ENCODE data around the gene CCR9. TPM values are rescaled to one million over a fixed set of nuclear protein-coding genes. Genes with fewer than 3 reads are reported as not detected.

The CCR9 gene
- total RNA-seq, 1 experiment from 2014 or later = not detected

DNA sequence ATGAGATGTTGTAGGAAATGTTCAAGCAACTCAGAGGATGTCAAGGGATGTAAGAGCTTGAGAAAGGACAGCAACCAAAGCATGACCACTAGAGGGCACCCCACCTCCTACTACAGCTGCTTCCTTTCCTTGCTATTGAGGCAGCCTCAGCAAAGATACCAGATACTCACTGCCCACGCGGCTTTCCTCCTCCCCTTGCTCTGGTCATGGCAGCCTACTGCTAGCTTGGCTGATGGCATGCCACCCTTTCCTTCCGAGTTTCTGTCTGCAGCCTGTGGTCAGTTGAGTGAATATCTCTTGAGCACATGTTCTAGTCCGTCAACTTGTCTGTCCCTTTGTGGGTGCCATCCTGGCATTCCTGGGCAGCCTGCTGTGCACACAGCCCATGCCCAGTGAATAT lies 52.5 kb downstream of the CCR9 start:
- H3K36me3 ChIP-seq = no peaks in the 10 kb centered on the region
- H3K27me3 ChIP-seq = no peaks in the 10 kb centered on the region
- H3K9me3 ChIP-seq = no peaks in the 10 kb centered on the region
- DNase-seq = peak; percentile 59
- H3K4me3 ChIP-seq = no peak overlapping the region

DNA sequence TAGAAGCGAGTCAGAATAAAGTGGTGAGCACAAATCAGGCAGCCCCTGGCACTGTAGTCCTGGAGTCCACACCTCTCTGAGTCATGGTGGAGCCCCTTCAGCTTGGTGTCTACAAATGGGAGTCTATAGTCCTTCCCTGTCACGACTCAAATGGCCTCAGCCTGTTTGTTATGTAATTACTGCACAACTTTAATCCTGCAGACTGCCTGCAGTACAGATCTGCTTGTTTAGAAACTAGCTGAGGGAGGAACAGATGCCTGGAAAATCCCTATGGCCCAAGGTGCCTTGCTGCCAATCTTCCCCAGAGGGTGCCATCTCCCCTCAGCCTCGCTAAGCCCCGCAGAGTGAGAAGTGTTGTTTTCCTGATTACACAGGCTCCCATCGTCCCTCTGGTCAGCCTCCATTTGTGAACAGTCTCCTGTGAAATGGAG lies 53.0 kb downstream of the CCR9 start:
- Histone ChIP-seq H3K4me3 (no peak overlapping the region), H3K9me3 (no peaks in the 10 kb centered on the region), H3K36me3 (no peaks in the 10 kb centered on the region), H3K27me3 (no peaks in the 10 kb centered on the region)
- peak; percentile 6 for DNase-seq

DNA sequence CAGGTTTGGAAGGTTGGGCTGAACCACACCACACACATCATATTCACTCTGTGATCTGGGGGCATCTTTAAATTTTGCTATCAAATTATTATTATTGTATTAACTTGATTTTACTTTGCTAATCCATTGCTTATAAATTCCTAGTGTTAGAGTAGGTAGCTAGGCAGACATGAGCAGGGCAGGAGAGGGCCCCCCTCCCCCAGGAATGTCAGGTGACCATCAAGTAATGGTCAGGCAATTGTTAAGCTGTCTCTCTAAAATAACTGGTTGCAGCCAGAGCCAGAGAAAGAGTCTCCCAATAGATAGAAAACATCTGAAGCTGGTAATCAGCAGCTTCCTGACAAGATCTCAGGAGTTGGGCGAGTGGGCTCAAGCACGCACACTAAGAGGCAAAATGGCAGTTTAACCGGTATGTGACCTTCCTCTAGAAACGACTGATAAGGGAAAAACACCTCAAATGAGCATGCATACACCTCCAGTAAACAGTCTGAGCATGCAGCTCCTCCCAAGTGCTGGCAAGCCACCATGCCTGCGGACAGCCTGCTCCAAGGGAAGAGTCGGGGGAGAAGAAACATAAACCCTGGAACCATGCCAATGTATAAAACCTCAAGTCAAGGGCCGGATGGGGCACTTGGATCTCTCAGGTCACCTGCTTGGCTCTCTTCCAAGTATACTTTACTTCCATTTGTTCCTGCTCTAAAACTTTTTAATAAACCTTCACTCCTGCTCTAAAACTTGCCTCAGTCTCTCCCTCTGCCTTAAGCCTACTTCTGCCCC lies 53.8 kb downstream of the CCR9 start:
- H3K27me3 ChIP-seq = no peaks in the 10 kb centered on the region
- DNase-seq = no peak
- H3K9me3 ChIP-seq = no peaks in the 10 kb centered on the region
- H3K4me3 ChIP-seq = no peak overlapping the region
- H3K36me3 ChIP-seq = no peaks in the 10 kb centered on the region

DNA sequence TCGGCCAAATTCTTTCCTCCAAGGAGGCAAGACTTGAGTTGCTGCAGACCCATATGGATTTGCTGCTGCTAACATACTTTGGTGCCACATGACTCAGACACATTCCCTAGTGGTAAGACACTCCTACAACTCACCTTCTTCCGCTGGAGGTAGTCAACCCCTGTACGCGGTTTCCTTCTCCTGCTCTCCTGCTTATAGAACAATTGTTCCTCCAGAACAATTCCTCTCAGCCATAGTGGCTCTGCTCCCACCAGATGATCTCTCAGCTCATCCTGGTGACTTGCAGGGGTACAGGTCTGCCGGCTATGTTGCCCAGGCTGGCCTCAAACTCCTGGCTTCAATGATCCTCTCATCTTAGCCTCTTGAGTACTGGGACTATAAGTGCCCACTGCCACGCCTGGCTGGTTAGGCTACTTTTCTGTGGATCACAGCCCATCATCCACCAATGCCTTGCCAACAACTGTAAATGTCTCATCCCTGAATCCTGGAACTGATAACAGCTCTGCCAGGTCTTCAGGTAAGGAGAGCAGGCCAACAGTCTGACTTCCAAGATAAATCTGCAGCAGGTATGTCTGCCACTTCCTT lies 54.5 kb downstream of the CCR9 start:
- no peak overlapping the region for H3K4me3 ChIP-seq
- H3K36me3 ChIP-seq = no peaks in the 10 kb centered on the region
- no peaks in the 10 kb centered on the region for H3K27me3 ChIP-seq
- DNase-seq = no peak
- no peaks in the 10 kb centered on the region for H3K9me3 ChIP-seq

DNA sequence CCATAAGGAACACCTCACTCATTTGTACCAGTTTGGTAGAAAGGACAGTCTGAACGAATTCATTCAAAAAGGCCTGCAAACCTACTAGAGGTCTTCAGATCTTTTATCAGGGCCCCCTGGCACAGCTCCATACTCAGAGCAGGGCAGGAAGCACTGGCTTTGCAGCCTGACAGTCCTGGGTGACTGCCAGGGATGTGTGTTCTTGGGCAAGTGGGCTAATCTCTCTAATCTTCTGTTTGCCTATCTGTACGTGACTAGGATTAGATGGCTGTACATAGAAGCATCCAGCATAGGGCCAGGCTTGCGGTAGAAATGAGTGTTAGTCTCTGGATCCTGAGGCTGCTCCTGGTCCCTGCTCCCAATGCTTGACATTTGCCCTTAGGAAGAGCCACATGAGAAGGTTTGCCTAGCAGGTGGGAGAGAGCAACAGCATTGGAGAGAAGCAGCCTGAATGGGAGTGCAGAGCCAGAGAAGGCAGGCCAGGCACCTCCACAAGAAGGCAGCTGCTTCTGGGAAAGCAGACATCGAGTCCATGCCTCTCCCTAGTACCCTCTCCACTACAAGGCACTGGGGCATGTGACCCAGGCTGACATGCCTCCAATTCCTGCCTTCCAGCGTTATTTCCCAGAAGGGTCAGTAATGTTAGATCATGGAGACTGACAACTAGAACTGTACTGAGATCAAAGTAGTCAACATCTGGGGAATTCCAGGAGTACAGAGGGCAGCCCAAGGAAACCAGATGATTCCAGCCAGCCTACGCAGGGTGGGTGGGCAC lies 55.9 kb downstream of the CCR9 start:
- Histone ChIP-seq H3K27me3 (no peaks in the 10 kb centered on the region), H3K9me3 (no peaks in the 10 kb centered on the region), H3K4me3 (no peak overlapping the region), H3K36me3 (peaks cover 6% of the 10 kb centered on the region)
- no peak for DNase-seq

DNA sequence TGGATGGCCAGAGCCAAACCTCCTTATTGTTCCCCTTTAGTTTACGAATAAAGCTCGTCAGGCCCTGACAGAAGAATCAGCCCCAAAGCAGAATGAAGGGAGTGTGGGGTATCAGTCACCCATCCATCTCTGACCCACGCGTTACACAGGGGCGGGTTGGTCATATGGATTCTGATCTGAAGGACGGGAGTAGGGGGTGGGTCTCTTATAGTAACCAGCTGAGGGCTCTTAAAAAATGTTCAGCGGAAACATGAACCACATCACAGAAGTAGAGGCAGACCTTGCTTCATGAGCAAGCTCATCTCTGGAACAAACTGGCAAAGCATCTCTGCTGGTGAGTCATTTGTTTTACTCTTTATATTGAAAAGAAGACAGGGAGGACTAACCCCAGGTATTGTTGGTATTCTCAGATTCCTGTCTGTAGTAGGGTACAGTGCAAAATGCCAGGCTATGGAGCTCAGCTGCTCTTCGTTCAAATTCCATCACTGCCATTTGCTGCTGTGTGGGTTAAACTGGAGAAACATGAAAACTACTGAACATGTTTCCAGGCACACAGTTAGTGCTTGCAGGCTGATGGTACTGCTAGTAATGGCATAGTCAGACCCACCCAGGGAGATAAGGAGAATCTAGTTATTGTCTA lies 57.0 kb downstream of the CCR9 start, which contains the start of gene CXCR6:
CXCR6 (plus strand) TSS at position 258 of the 640 bp plus-strand sequence. CDS start 3,018 bp downstream, outside the sequence.
- Histone ChIP-seq H3K4me3 (no peak within 1 kb of the TSS), H3K27me3 (no peaks in the 10 kb centered on the region), H3K9me3 (no peaks in the 10 kb centered on the region), H3K36me3 (peaks cover 6% of the 10 kb centered on the region)
- no peak for DNase-seq

DNA sequence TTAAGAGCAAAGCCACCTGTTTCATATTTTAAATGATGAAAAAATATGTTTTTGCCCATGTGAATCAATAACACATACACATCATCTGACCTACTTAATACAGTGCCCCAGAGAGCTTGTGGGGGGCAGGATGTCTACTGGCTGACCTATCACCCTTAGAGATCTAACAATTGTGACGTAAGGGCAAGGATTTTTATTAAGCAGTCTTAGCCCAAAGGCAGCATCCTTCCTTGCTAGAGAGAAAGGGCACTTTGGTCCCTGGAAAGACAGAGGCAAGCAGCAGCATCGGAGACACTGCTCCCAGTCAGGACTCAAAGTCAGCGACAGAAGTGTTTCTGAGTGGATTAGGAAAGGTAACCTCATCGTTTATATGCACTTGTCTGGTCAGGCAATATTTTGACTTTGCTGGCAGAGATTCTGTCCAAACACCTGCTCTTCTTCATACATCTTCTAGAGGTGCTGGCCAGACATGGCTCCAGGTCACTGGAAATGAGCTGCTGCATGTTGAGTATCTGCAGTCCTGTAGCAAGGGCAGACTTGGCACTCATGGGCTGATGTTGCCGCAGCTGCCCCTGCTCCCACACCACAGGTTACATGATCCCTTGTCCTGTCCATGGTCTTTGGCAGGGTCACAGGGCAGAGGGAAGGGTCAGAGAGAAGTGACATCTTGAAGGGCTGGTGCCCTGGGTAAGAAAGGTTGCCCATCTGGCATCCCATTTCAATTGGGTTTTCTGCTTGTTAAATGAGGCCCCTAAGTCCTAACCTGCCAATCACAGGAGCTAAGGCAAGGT lies 58.7 kb downstream of the CCR9 start:
- Histone ChIP-seq H3K9me3 (no peaks in the 10 kb centered on the region), H3K36me3 (peaks cover 6% of the 10 kb centered on the region), H3K4me3 (no peak overlapping the region), H3K27me3 (no peaks in the 10 kb centered on the region)
- DNase-seq = no peak

DNA sequence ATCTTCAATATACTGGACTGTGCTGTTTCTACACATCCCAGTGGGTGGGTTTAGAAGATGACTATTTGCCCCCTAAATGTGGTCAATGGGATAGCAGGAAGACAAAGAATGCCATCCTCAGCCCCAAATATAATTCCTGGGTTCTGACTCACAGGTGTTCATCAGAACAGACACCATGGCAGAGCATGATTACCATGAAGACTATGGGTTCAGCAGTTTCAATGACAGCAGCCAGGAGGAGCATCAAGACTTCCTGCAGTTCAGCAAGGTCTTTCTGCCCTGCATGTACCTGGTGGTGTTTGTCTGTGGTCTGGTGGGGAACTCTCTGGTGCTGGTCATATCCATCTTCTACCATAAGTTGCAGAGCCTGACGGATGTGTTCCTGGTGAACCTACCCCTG lies 60.0 kb downstream of the CCR9 start:
- no peak for DNase-seq
- H3K36me3 ChIP-seq = peaks cover 6% of the 10 kb centered on the region
- H3K4me3 ChIP-seq = no peak overlapping the region
- H3K9me3 ChIP-seq = no peaks in the 10 kb centered on the region
- no peaks in the 10 kb centered on the region for H3K27me3 ChIP-seq

DNA sequence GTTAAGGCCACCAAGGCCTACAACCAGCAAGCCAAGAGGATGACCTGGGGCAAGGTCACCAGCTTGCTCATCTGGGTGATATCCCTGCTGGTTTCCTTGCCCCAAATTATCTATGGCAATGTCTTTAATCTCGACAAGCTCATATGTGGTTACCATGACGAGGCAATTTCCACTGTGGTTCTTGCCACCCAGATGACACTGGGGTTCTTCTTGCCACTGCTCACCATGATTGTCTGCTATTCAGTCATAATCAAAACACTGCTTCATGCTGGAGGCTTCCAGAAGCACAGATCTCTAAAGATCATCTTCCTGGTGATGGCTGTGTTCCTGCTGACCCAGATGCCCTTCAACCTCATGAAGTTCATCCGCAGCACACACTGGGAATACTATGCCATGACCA lies 60.5 kb downstream of the CCR9 start:
- Histone ChIP-seq H3K36me3 (peaks cover 6% of the 10 kb centered on the region), H3K4me3 (no peak overlapping the region), H3K27me3 (no peaks in the 10 kb centered on the region), H3K9me3 (no peaks in the 10 kb centered on the region)
- DNase-seq = no peak

DNA sequence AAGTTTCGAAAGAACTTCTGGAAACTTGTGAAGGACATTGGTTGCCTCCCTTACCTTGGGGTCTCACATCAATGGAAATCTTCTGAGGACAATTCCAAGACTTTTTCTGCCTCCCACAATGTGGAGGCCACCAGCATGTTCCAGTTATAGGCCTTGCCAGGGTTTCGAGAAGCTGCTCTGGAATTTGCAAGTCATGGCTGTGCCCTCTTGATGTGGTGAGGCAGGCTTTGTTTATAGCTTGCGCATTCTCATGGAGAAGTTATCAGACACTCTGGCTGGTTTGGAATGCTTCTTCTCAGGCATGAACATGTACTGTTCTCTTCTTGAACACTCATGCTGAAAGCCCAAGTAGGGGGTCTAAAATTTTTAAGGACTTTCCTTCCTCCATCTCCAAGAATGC lies 61.0 kb downstream of the CCR9 start:
- H3K36me3 ChIP-seq = peaks cover 6% of the 10 kb centered on the region
- no peak for DNase-seq
- H3K27me3 ChIP-seq = no peaks in the 10 kb centered on the region
- no peak overlapping the region for H3K4me3 ChIP-seq
- no peaks in the 10 kb centered on the region for H3K9me3 ChIP-seq

DNA sequence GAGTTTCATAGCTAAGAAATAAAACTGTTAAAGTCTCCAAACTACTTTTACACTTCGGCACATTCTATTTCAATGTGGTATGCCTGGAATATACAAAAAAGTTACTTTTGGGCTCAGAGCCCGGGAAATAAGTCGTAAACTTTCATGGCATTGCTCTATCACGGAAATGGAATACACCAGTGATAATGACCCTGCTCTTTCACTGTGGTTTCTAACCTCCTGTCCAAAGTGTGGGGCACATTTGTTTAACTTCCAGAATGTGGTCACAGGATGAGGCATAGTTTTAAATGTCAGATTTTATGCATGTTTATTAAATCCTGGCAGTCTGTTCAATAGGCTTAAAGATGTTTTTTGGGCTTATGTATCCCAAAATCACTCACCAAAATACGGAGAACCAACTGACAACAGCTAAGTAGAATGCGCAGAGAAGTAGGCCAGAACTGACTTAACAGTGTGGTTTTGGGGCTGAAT lies 62.0 kb downstream of the CCR9 start:
- Histone ChIP-seq H3K27me3 (no peaks in the 10 kb centered on the region), H3K4me3 (no peak overlapping the region), H3K9me3 (no peaks in the 10 kb centered on the region), H3K36me3 (peaks cover 6% of the 10 kb centered on the region)
- DNase-seq = peak; percentile 70

DNA sequence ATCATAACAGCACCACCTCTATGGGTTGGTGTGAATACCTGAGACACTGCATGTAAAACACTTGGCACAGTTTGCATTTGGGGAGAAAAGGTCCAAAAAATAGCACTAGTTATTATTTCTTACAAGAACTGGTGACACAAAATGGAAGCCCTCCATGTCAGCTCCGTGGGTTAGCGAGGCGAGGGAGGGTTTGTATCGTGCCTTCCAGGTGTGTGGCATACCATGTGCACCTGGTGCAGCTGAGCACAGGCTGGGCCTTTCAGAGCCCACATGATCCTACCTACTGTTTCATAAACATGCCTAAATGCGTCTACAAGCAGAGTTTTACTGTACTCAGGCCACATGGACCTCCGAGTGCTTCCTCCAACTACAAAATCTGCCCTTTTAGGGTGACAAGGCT lies 62.5 kb downstream of the CCR9 start:
- no peaks in the 10 kb centered on the region for H3K27me3 ChIP-seq
- DNase-seq = no peak
- H3K9me3 ChIP-seq = no peaks in the 10 kb centered on the region
- peaks cover 6% of the 10 kb centered on the region for H3K36me3 ChIP-seq
- no peak overlapping the region for H3K4me3 ChIP-seq

DNA sequence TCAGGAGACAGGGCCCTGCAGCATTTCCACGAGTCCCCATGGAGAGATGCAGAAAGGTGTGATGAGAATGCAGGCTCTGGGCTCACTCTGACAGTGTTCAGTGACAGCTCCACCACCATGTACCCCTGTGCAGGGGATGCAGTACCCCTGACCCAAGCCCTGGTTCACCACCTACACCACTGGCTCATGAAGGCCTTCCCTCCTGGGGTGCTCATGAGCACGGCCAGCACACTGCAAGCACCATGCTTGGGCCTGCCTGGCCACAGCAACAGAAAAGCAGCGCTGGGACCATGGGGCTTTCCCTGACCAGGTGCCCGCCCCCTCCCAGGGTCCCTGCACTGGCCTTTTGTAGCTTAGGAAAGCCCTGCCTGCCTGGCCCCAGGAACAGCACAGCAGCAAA lies 63.1 kb downstream of the CCR9 start:
- H3K4me3 ChIP-seq = no peak overlapping the region
- no peaks in the 10 kb centered on the region for H3K9me3 ChIP-seq
- H3K27me3 ChIP-seq = no peaks in the 10 kb centered on the region
- peaks cover 6% of the 10 kb centered on the region for H3K36me3 ChIP-seq
- no peak for DNase-seq

DNA sequence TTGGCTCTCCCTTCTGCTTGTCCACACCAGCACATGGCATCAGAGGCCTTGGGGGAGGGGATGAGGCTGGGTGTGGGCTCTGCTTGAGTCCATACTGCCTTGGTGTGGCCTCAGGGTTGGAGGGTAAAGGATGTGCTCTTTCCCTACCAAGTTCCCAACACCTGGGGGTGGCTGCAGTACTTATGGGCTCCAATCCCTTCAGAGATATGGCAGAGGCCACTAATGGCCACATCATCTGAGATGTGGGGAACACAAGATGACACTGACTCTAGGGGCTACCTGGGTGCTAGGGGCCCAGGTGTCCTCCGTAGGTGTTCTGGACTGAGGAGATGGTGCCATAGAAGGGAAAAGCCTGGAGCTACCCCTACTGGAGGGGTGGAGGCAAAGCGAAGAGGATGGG lies 63.8 kb downstream of the CCR9 start:
- H3K36me3 ChIP-seq = peaks cover 6% of the 10 kb centered on the region
- DNase-seq = no peak
- H3K9me3 ChIP-seq = no peaks in the 10 kb centered on the region
- no peaks in the 10 kb centered on the region for H3K27me3 ChIP-seq
- H3K4me3 ChIP-seq = no peak overlapping the region

DNA sequence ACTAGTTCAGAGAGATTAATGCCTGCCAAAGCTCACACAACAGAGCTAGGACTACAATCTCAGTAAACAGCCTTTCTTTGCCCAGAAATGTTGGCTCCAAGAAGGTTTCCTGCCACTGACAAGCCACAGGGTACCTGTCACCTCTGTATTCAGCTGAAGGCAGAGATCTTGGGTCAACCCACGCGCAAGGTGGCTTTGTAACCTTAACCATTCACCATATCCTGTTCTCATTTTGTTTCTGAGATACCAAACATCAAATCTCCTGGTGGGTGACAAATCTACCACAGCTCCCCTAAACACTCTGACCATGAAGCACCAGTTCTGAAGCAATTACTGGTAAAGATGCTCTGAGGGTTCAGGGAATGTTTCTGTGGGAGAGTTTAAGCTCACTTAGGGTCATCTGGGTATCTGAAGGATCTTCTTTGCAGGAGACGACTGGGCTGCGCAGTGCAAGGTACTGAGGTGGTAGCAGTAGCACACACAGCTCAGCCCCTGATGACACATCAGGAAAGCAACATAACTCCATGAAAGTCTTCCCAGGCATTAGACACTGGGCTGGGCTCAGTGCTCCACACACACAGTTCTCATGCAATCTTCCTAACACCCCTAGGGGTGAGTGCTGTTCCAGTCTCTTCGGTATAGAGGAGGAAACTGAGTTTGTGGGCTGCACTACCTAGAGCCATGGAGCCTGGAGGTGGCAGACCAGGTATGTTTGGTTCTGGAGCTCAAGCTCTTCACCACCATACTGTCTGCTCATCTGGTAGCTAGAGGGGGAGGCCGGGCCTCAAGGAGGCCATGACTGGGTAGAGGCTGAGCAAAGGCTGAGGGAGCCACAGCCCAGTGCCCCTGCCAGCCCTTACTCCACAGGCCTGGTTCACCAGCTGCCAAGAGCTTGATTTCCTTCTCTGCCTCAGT lies 64.6 kb downstream of the CCR9 start:
- no peak for DNase-seq
- Histone ChIP-seq H3K4me3 (no peak overlapping the region), H3K27me3 (no peaks in the 10 kb centered on the region), H3K9me3 (no peaks in the 10 kb centered on the region), H3K36me3 (peaks cover 6% of the 10 kb centered on the region)
